ENCODE results near the gene TCF7L1.

DNA sequence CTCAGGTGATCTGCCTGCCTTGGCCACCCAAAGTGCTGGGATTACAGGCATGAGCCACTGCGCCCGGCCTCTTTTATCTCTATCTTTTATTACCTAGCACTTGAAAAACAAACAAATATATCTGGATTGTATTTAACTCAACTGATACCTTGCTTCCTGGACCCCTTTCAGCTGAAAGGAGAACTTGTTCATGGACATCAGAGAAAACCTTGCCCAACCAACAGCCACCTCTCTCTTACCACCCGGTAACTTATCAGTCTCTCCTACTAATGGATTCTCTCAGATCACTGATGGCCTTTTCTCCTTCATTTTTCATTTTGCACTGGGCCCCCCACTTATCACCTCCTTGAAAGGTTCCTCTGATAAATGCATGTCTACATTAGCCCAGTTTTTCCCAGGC lies 214.4 kb downstream of the TCF7L1 start:
- TF ChIP-seq EZH2 (IDR thresholded peaks at IDR 0.05; ENCODE audit: insufficient read depth, low read length) = no peak
- TF ChIP-seq, protein P1, sequence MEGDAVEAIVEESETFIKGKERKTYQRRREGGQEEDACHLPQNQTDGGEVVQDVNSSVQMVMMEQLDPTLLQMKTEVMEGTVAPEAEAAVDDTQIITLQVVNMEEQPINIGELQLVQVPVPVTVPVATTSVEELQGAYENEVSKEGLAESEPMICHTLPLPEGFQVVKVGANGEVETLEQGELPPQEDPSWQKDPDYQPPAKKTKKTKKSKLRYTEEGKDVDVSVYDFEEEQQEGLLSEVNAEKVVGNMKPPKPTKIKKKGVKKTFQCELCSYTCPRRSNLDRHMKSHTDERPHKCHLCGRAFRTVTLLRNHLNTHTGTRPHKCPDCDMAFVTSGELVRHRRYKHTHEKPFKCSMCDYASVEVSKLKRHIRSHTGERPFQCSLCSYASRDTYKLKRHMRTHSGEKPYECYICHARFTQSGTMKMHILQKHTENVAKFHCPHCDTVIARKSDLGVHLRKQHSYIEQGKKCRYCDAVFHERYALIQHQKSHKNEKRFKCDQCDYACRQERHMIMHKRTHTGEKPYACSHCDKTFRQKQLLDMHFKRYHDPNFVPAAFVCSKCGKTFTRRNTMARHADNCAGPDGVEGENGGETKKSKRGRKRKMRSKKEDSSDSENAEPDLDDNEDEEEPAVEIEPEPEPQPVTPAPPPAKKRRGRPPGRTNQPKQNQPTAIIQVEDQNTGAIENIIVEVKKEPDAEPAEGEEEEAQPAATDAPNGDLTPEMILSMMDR (IDR thresholded peaks at IDR 0.05; ENCODE audit: insufficient read depth, low read depth, low read length) = no peak

Data from astrocyte (in vitro differentiated cells and primary cell).